H1 (cell line): ENCODE results near the gene OR4M1. TPM values are rescaled to one million over a fixed set of nuclear protein-coding genes. Genes with fewer than 3 reads are reported as not detected.
"Not testable (repeated sequence)": the region's sequence is repeated elsewhere in the genome, so short reads cannot be mapped to it uniquely, and the experiment has no call there.

Source experiments
- CTCF ChIA-PET: fragments of 300-600 bp; sonication (Branson Sonifier 250); formaldehyde crosslinking; loops from one replicate; lab custom pipeline; 2021; ENCODE audit not compliant: partially characterized antibody; lab: Charles Lee
- POLR2A ChIA-PET: fragments of 300-600 bp; sonication (Branson Sonifier 250); formaldehyde crosslinking; loops from one replicate; lab custom pipeline; 2021; ENCODE audit warnings: inconsistent platforms; ENCODE audit not compliant: partially characterized antibody; lab: Charles Lee
- DNase-seq, 2 experiments: peaks; one replicate each; pipeline versions ENCODE4 v3.0.0 to v3.0.0-alpha.2; 2010 to 2022; ENCODE audit warnings: low spot score in 2 of 2, low read depth in 1 of 2, mixed read lengths in 1 of 2
- FAIRE-seq: peaks from 2 replicates; lab custom pipeline; 2011; peaks lifted over from hg19 to GRCh38; lab: Jason Lieb, UNC
- H2AFZ ChIP-seq: 2 replicates; pipeline ENCODE4 v1.8.1; 2012; ENCODE audit warnings: low read length, inconsistent platforms
- H2AK5ac ChIP-seq: 2 replicates; pipeline ENCODE4 v1.6.1; 2013; ENCODE audit warnings: low read depth, low read length
- H2BK120ac ChIP-seq: replicated peaks from 2 replicates; pipeline ENCODE3; 2013; ENCODE audit warnings: low read depth, low read length, inconsistent platforms
- H2BK12ac ChIP-seq: 2 replicates; pipeline ENCODE4 v1.6.1; 2013; ENCODE audit warnings: low read depth, low read length
- H2BK15ac ChIP-seq: 2 replicates; pipeline ENCODE4 v1.6.1; 2013; ENCODE audit warnings: low read length
- H2BK20ac ChIP-seq: 2 replicates; pipeline ENCODE4 v1.6.1; 2013; ENCODE audit warnings: low read length
- H2BK5ac ChIP-seq: 2 replicates; pipeline ENCODE4 v1.6.1; 2013; ENCODE audit warnings: low read depth, low read length
- H3K14ac ChIP-seq: 2 replicates; pipeline ENCODE4 v1.6.1; 2013; ENCODE audit warnings: inconsistent platforms; ENCODE audit not compliant: insufficient read length
- H3K18ac ChIP-seq: 2 replicates; pipeline ENCODE4 v1.6.1; 2013; ENCODE audit warnings: low read length; ENCODE audit errors: extremely low read depth
- H3K23ac ChIP-seq: 2 replicates; pipeline ENCODE4 v1.6.1; 2013; ENCODE audit warnings: inconsistent platforms; ENCODE audit not compliant: insufficient read length
- H3K23me2 ChIP-seq: 2 replicates; pipeline ENCODE4 v1.6.1; 2013; ENCODE audit warnings: low read depth, low read length
- H3K27ac ChIP-seq: 2 replicates; pipeline ENCODE4 v1.6.1; 2011; ENCODE audit warnings: low read depth, low read length, inconsistent platforms
- H3K27me3 ChIP-seq, 4 experiments: replicated peaks in 1 of 4; 1 replicate in 1 of 4; 2 replicates in 3 of 4; pipeline versions ENCODE4 v1.6.1 to v1.8.1; 2011 to 2013; ENCODE audit warnings: low read length in 3 of 4, mild to moderate bottlenecking in 3 of 4, inconsistent platforms in 2 of 4, mixed read lengths in 2 of 4, moderate library complexity in 1 of 4; ENCODE audit not compliant: control insufficient read depth in 3 of 4, insufficient read depth in 3 of 4; ENCODE audit errors: extremely low read depth in 1 of 4
- H3K36me3 ChIP-seq, 4 experiments: 2 replicates each; pipeline versions ENCODE4 v1.6.1 to v1.8.1; 2011 to 2013; ENCODE audit warnings: mild to moderate bottlenecking in 4 of 4, low read length in 3 of 4, moderate library complexity in 2 of 4, control low read depth in 1 of 4, inconsistent platforms in 1 of 4; ENCODE audit not compliant: insufficient read depth in 4 of 4, control insufficient read depth in 2 of 4
- H3K4ac ChIP-seq: replicated peaks from 2 replicates; pipeline ENCODE3; 2013; ENCODE audit warnings: low read length, low read depth, mixed read lengths, inconsistent platforms; ENCODE audit not compliant: insufficient read length
- H3K4me1 ChIP-seq, 4 experiments: replicated peaks in 1 of 4; 1 replicate in 1 of 4; 2 replicates in 3 of 4; pipeline versions ENCODE4 v1.6.1 to v1.8.1; 2011 to 2013; ENCODE audit warnings: low read length in 3 of 4, inconsistent platforms in 2 of 4, mixed read lengths in 1 of 4; ENCODE audit not compliant: insufficient read depth in 4 of 4, control insufficient read depth in 3 of 4
- H3K4me2 ChIP-seq, 2 experiments: 2 replicates each; pipeline versions ENCODE4 v1.6.1 to v1.8.1; 2011 to 2013; ENCODE audit warnings: low read depth in 2 of 2, low read length in 2 of 2, control low read depth in 1 of 2, inconsistent platforms in 1 of 2, mild to moderate bottlenecking in 1 of 2; ENCODE audit not compliant: insufficient read depth in 1 of 2
- H3K4me3 ChIP-seq, 4 experiments: fragments of 200-600, 300-600 bp in 1 of 4; sonication (generic), shearing (Covaris generic), sonication (Bioruptor Twin) in 1 of 4; 2 replicates each; pipeline versions ENCODE4 v1.5.1 to v1.8.1; 2011 to 2016; ENCODE audit warnings: low read length in 4 of 4, low read depth in 3 of 4, control low read depth in 2 of 4, inconsistent platforms in 2 of 4, mild to moderate bottlenecking in 2 of 4, mixed read lengths in 1 of 4, moderate library complexity in 1 of 4; ENCODE audit not compliant: insufficient read depth in 2 of 4; ENCODE audit errors: extremely low read depth in 1 of 4
- H3K56ac ChIP-seq: replicated peaks from 2 replicates; pipeline ENCODE3; 2013; ENCODE audit warnings: low read depth, mild to moderate bottlenecking, mixed read lengths, low read length, inconsistent platforms; ENCODE audit not compliant: insufficient read length
- H3K79me1 ChIP-seq: 2 replicates; pipeline ENCODE4 v1.6.1; 2013; ENCODE audit warnings: low read depth, low read length, control low read depth
- H3K79me2 ChIP-seq, 2 experiments: 2 replicates each; pipeline versions ENCODE4 v1.6.1 to v1.8.1; 2012 to 2013; ENCODE audit warnings: low read length in 2 of 2, mild to moderate bottlenecking in 2 of 2, inconsistent platforms in 1 of 2; ENCODE audit not compliant: insufficient read depth in 2 of 2, control insufficient read depth in 1 of 2
- H3K9ac ChIP-seq, 4 experiments: replicated peaks in 1 of 4; 1 replicate in 1 of 4; 2 replicates in 3 of 4; pipeline versions ENCODE4 v1.6.1 to v1.8.1; 2011 to 2013; ENCODE audit warnings: low read depth in 3 of 4, low read length in 3 of 4, control low read depth in 2 of 4, mild to moderate bottlenecking in 2 of 4, moderate library complexity in 2 of 4, inconsistent platforms in 1 of 4; ENCODE audit errors: extremely low read depth in 1 of 4
- H3K9me3 ChIP-seq, 2 experiments: 2 replicates each; pipeline versions ENCODE4 v1.6.1 to v1.8.1; 2012 to 2013; ENCODE audit warnings: mild to moderate bottlenecking in 2 of 2, moderate library complexity in 2 of 2, control low read depth in 1 of 2, inconsistent platforms in 1 of 2, low read depth in 1 of 2, low read length in 1 of 2, mixed read lengths in 1 of 2; ENCODE audit not compliant: insufficient read depth in 2 of 2
- H4K20me1 ChIP-seq, 2 experiments: replicated peaks in 1 of 2; 2 replicates each; pipeline versions ENCODE3 to v1.8.1; 2011 to 2013; ENCODE audit warnings: inconsistent platforms in 2 of 2, low read length in 2 of 2, mild to moderate bottlenecking in 1 of 2; ENCODE audit not compliant: insufficient read depth in 2 of 2, control insufficient read depth in 1 of 2
- H4K5ac ChIP-seq: 2 replicates; pipeline ENCODE4 v1.6.1; 2013; ENCODE audit warnings: low read length, low read depth, mixed read lengths, inconsistent platforms; ENCODE audit not compliant: insufficient read length
- H4K8ac ChIP-seq: 2 replicates; pipeline ENCODE4 v1.8.0; 2013; ENCODE audit warnings: mild to moderate bottlenecking, moderate library complexity, low read length, inconsistent platforms; ENCODE audit not compliant: insufficient read depth; ENCODE audit errors: extremely low read depth
- H4K91ac ChIP-seq: replicated peaks from 2 replicates; pipeline ENCODE3; 2013; ENCODE audit warnings: low read length, mixed read lengths, inconsistent platforms; ENCODE audit not compliant: insufficient read length
- CBX8 ChIP-seq: fragments of 300-800, 300-1000 bp; sonication (generic); IDR thresholded peaks from 2 replicates; pipeline ENCODE4 v1.7.1; 2016; ENCODE audit warnings: low read depth, low read length, borderline replicate concordance
- TAF1 ChIP-seq: IDR thresholded peaks from 2 replicates; pipeline ENCODE4 v1.6.1; 2011; ENCODE audit warnings: mild to moderate bottlenecking, low read depth, low read length
- WGBS, 2 experiments: shearing (Covaris generic) in 1 of 2; methylation state at CpG; one replicate each; pipeline versions ENCODE4 v1.1.6 to v1.1.7; 2013 to 2015; ENCODE audit warnings: low lambda C conversion rate in 2 of 2, mixed read lengths in 2 of 2, inconsistent platforms in 1 of 2, low coverage in 1 of 2, missing lambda C conversion rate in 1 of 2; ENCODE audit not compliant: insufficient replicate concordance in 2 of 2, insufficient coverage in 1 of 2, insufficient read length in 1 of 2; ENCODE audit errors: extremely low coverage in 1 of 2, missing lambda C conversion rate in 1 of 2; 5-methylcytosine and 5-hydroxymethylcytosine counted together
- polyA plus RNA-seq, 7 experiments: library from polyadenylated mRNA; depleted of rRNA in 3 of 7; stranded (reverse) in 5 of 7; unstranded in 2 of 7; fragments of >200 nt in 5 of 7; fragments of 200-250 nt in 2 of 7; gene quantifications; 1 replicate in 5 of 7; 2 replicates in 1 of 7; 4 replicates in 1 of 7; pipeline versions ENCODE4 v1.2.1 to v1.2.3, GENCODE V29; 2011 to 2013; ENCODE audit warnings: missing spikeins in 2 of 7, mixed read lengths in 2 of 7
- total RNA-seq: library from RNA; stranded (reverse); fragmentation: NEBNext Ultra II Directional; extraction: Animal tissue kit (Norgen Biotek cat#: 25700); gene quantifications from 2 replicates; pipeline ENCODE4 v1.2.1, GENCODE V29; 2021

The OR4M1 gene
- total and polyA plus RNA-seq, 2 of the 8 experiments (the other 6 are each of a cell fraction or from before 2014, with no cell fraction given), result not detected

- H3K23ac ChIP-seq, result no peak within 1 kb of the TSS
- H3K36me3 ChIP-seq, result no peaks in the 10 kb centered on the region; a peak in 1 of 8 replicates
- H2BK120ac ChIP-seq, result no peak within 1 kb of the TSS
- H3K4me1 ChIP-seq, result no peaks in the 10 kb centered on the region
- no peak within 1 kb of the TSS for H4K91ac ChIP-seq
- CTCF ChIA-PET, result no interaction called here
- H2AFZ ChIP-seq, result no peak within 1 kb of the TSS
- no peak within 1 kb of the TSS for H3K4me3 ChIP-seq
- H3K79me1 ChIP-seq, result no peaks in the 10 kb centered on the region
- no peak within 1 kb of the TSS for H3K27ac ChIP-seq
- H2BK12ac ChIP-seq, result no peak within 1 kb of the TSS
- DNase-seq, result no peak
- H3K4ac ChIP-seq, result no peak within 1 kb of the TSS
- H2BK15ac ChIP-seq, result no peak within 1 kb of the TSS
- no peak within 1 kb of the TSS for H4K5ac ChIP-seq
- H3K9ac ChIP-seq, result no peak within 1 kb of the TSS
- H3K9me3 ChIP-seq, result peaks cover 25 to 40% of the 10 kb centered on the region in 2 experiments
- POLR2A ChIA-PET, result no interaction called here
- WGBS, 2 experiments, result 83% methylated on average over 1 of the region's 1 CpG; no CpG with 5 or more reads in 1 of the 2 experiments
- no peak within 1 kb of the TSS for H4K8ac ChIP-seq
- no peak within 1 kb of the TSS for H3K18ac ChIP-seq
- no peak for TF ChIP-seq TAF1
- no peak for TF ChIP-seq CBX8
- TF ChIP-seq, all 59 proteins: peak for 0
- no peaks in the 10 kb centered on the region for H4K20me1 ChIP-seq
- no peaks in the 10 kb centered on the region for H3K23me2 ChIP-seq
- no peaks in the 10 kb centered on the region for H3K79me2 ChIP-seq
- H3K4me2 ChIP-seq, result no peak within 1 kb of the TSS
- H2BK5ac ChIP-seq, result no peak within 1 kb of the TSS
- H2AK5ac ChIP-seq, result no peak within 1 kb of the TSS
- H2BK20ac ChIP-seq, result no peak within 1 kb of the TSS
- no peak within 1 kb of the TSS for H3K14ac ChIP-seq
- no peak for FAIRE-seq
- H3K27me3 ChIP-seq, result no peaks in the 10 kb centered on the region
- no peak within 1 kb of the TSS for H3K56ac ChIP-seq
These were observed 30.0 kb upstream of the OR4M1 start, which contains the start of gene OR4Q3 for GRCh38 chr14:19743256-19743655. Gene OR4Q3, plus strand, starts transcription at chr14:19743571.

GRCh38 chr14:19752316-19752715 lies 21.0 kb upstream of the OR4M1 start:
- H3K9ac ChIP-seq, H4K20me1 ChIP-seq, H3K27ac ChIP-seq, H3K18ac ChIP-seq, H2BK12ac ChIP-seq, H4K5ac ChIP-seq, H3K14ac ChIP-seq, DNase-seq, H3K36me3 ChIP-seq, H3K4me1 ChIP-seq, H3K27me3 ChIP-seq, H4K8ac ChIP-seq, H3K79me2 ChIP-seq, H3K79me1 ChIP-seq, H2BK20ac ChIP-seq, H2AFZ ChIP-seq, H2BK15ac ChIP-seq, H3K56ac ChIP-seq, H2AK5ac ChIP-seq, H2BK120ac ChIP-seq, FAIRE-seq, H2BK5ac ChIP-seq, H3K23me2 ChIP-seq, POLR2A ChIA-PET, H3K4ac ChIP-seq, H3K4me2 ChIP-seq, CTCF ChIA-PET, H4K91ac ChIP-seq, H3K23ac ChIP-seq, H3K4me3 ChIP-seq: not testable (repeated sequence)
- H3K9me3 ChIP-seq, result peaks cover 35 to 43% of the 10 kb centered on the region in 2 experiments
